22Rv1 (cell line): ENCODE measurements around the gene WWOX.

Source experiments
- ZFX ChIP-seq: fragments of 450-650 bp; IDR thresholded peaks from 2 replicates; pipeline ENCODE4 v1.6.1; 2017; ENCODE audit warnings: antibody characterized with exemption, borderline replicate concordance
- TF ChIP-seq, protein P1 (sequence below): fragments of 450-650 bp; IDR thresholded peaks from 2 replicates; pipeline ENCODE4 v1.5.1; 2017; ENCODE audit warnings: mild to moderate bottlenecking

DNA sequence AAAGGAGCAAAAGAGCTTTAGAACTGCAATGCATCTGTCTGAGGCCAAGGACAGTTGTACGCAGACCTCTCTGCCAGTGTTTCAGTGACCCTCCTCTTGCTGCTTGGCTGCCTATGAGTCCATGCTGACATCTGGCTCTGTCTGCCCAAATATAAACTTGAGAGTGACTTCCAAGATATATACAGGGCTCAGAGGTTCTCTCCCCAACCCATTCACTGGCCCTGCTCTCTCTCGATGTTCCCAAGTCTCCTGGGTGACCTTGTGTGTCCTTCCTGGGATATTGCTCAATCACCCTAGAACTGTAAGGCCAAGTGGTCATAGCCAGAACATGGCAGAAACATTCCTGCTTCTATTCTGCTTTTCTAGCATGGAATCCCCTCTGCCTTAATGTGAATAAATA is 716.3 kb downstream of the WWOX start:
- TF ChIP-seq, protein P1, sequence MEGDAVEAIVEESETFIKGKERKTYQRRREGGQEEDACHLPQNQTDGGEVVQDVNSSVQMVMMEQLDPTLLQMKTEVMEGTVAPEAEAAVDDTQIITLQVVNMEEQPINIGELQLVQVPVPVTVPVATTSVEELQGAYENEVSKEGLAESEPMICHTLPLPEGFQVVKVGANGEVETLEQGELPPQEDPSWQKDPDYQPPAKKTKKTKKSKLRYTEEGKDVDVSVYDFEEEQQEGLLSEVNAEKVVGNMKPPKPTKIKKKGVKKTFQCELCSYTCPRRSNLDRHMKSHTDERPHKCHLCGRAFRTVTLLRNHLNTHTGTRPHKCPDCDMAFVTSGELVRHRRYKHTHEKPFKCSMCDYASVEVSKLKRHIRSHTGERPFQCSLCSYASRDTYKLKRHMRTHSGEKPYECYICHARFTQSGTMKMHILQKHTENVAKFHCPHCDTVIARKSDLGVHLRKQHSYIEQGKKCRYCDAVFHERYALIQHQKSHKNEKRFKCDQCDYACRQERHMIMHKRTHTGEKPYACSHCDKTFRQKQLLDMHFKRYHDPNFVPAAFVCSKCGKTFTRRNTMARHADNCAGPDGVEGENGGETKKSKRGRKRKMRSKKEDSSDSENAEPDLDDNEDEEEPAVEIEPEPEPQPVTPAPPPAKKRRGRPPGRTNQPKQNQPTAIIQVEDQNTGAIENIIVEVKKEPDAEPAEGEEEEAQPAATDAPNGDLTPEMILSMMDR, result no peak
- no peak for TF ChIP-seq ZFX
